Trophoblast cell (in vitro differentiated cells and primary cell): Measurements from ENCODE around the gene FTO.
"Not testable (repeated sequence)": the region's sequence is repeated elsewhere in the genome, so short reads cannot be mapped to it uniquely, and the experiment has no call there.

ENCODE experiments used
- DNase-seq, 2 donors: peaks; one replicate each; pipeline ENCODE4 v3.0.0-alpha.2; 2016
- H2AFZ ChIP-seq: 2 replicates; pipeline ENCODE4 v1.6.1; 2013; ENCODE audit warnings: low read length, moderate library complexity, mild to moderate bottlenecking; ENCODE audit not compliant: insufficient read depth, poor library complexity
- H2AK5ac ChIP-seq: 2 replicates; pipeline ENCODE4 v1.6.1; 2013; ENCODE audit warnings: mild to moderate bottlenecking, low read length
- H2BK120ac ChIP-seq: 2 replicates; pipeline ENCODE4 v1.6.1; 2013; ENCODE audit warnings: low read length, mild to moderate bottlenecking, moderate library complexity; ENCODE audit not compliant: insufficient read depth, poor library complexity
- H2BK12ac ChIP-seq: 2 replicates; pipeline ENCODE4 v1.6.1; 2013; ENCODE audit warnings: mild to moderate bottlenecking, low read length, moderate library complexity
- H2BK5ac ChIP-seq: 2 replicates; pipeline ENCODE4 v1.6.1; 2013; ENCODE audit warnings: low read length, low read depth, moderate library complexity, mild to moderate bottlenecking; ENCODE audit not compliant: poor library complexity
- H3K14ac ChIP-seq: 2 replicates; pipeline ENCODE4 v1.6.1; 2013; ENCODE audit warnings: mild to moderate bottlenecking, low read length
- H3K18ac ChIP-seq: 2 replicates; pipeline ENCODE4 v1.6.1; 2013; ENCODE audit warnings: mild to moderate bottlenecking, low read length
- H3K23ac ChIP-seq: 2 replicates; pipeline ENCODE4 v1.6.1; 2013; ENCODE audit warnings: low read length
- H3K27ac ChIP-seq: 2 replicates; pipeline ENCODE4 v1.5.1; 2013; ENCODE audit warnings: low read depth, mild to moderate bottlenecking, inconsistent platforms, low read length, moderate library complexity
- H3K27me3 ChIP-seq: 2 replicates; pipeline ENCODE4 v1.6.1; 2013; ENCODE audit warnings: inconsistent platforms, mild to moderate bottlenecking, low read length, moderate library complexity; ENCODE audit not compliant: insufficient read depth
- H3K36me3 ChIP-seq, 2 experiments: 1 replicate in 1 of 2; 2 replicates in 1 of 2; pipeline ENCODE4 v1.6.1; 2013; ENCODE audit warnings: low read length in 2 of 2, mild to moderate bottlenecking in 2 of 2, moderate library complexity in 1 of 2; ENCODE audit not compliant: insufficient read depth in 2 of 2, control insufficient read depth in 1 of 2
- H3K4ac ChIP-seq: 2 replicates; pipeline ENCODE4 v1.6.1; 2013; ENCODE audit warnings: low read depth, mild to moderate bottlenecking, low read length, moderate library complexity
- H3K4me1 ChIP-seq, 2 experiments: 1 replicate in 1 of 2; 2 replicates in 1 of 2; pipeline ENCODE4 v1.6.1; 2013; ENCODE audit warnings: low read length in 2 of 2, mild to moderate bottlenecking in 2 of 2, moderate library complexity in 1 of 2; ENCODE audit not compliant: insufficient read depth in 2 of 2, control insufficient read depth in 1 of 2
- H3K4me2 ChIP-seq: 2 replicates; pipeline ENCODE4 v1.6.1; 2013; ENCODE audit warnings: inconsistent platforms, mild to moderate bottlenecking, low read length, moderate library complexity
- H3K4me3 ChIP-seq: 2 replicates; pipeline ENCODE4 v1.5.1; 2013; ENCODE audit warnings: mild to moderate bottlenecking, low read depth, low read length, inconsistent platforms
- H3K79me1 ChIP-seq: one replicate; pipeline ENCODE4 v1.6.1; 2013; ENCODE audit warnings: low read length
- H3K79me2 ChIP-seq: 2 replicates; pipeline ENCODE4 v1.6.1; 2013; ENCODE audit warnings: low read length, mild to moderate bottlenecking; ENCODE audit not compliant: control insufficient read depth, insufficient read depth, poor library complexity
- H3K9ac ChIP-seq: 2 replicates; pipeline ENCODE4 v1.6.1; 2013; ENCODE audit warnings: mild to moderate bottlenecking, low read length
- H3K9me3 ChIP-seq: 2 replicates; pipeline ENCODE4 v1.6.1; 2013; ENCODE audit warnings: low read depth, mild to moderate bottlenecking, control low read depth, inconsistent platforms, low read length; ENCODE audit not compliant: insufficient read depth
- H4K12ac ChIP-seq: 2 replicates; pipeline ENCODE4 v1.6.1; 2013; ENCODE audit warnings: low read depth, mild to moderate bottlenecking, low read length, moderate library complexity
- H4K8ac ChIP-seq: 2 replicates; pipeline ENCODE4 v1.6.1; 2013; ENCODE audit warnings: low read depth, mild to moderate bottlenecking, low read length, moderate library complexity
- H4K91ac ChIP-seq: one replicate; pipeline ENCODE4 v1.6.1; 2013; ENCODE audit warnings: low read depth, mild to moderate bottlenecking, low read length, moderate library complexity
- WGBS: extraction: QIAGEN DNeasy Blood & Tissue Kit; methylation state at CpG from one replicate; pipeline ENCODE4 v1.1.7; 2013; ENCODE audit warnings: missing lambda C conversion rate; ENCODE audit not compliant: insufficient read length, insufficient coverage; ENCODE audit errors: extremely low coverage; 5-methylcytosine and 5-hydroxymethylcytosine counted together

Gene FTO

GRCh38 chr16:53692146-53692545, 11.8 kb upstream of the FTO start:
- Histone ChIP-seq H3K27me3 (no peaks in the 10 kb centered on the region), H3K4me3 (no peak overlapping the region), H4K12ac (no peak overlapping the region), H3K4ac (no peak overlapping the region), H3K79me1 (no peaks in the 10 kb centered on the region), H3K79me2 (no peaks in the 10 kb centered on the region), H3K27ac (no peak overlapping the region), H3K9me3 (no peaks in the 10 kb centered on the region), H2BK120ac (no peak overlapping the region), H3K4me2 (no peak overlapping the region), H3K23ac (no peak overlapping the region), H2BK5ac (no peak overlapping the region), H4K8ac (no peak overlapping the region), H3K14ac (no peak overlapping the region), H3K9ac (no peak overlapping the region), H2BK12ac (no peak overlapping the region), H3K18ac (no peak overlapping the region), H2AK5ac (no peak overlapping the region), H2AFZ (no peak overlapping the region), H3K36me3 (no peaks in the 10 kb centered on the region), H3K4me1 (no peaks in the 10 kb centered on the region), H4K91ac (no peak overlapping the region)
- peak; percentile 2 to 53 for DNase-seq
- WGBS, result no CpG with 5 or more reads among the region's 5 CpGs

GRCh38 chr16:53693320-53693719, 10.6 kb upstream of the FTO start:
- H2AFZ ChIP-seq, result no peak overlapping the region
- H4K91ac ChIP-seq, result no peak overlapping the region
- H2BK120ac ChIP-seq, result no peak overlapping the region
- H3K9me3 ChIP-seq, result no peaks in the 10 kb centered on the region
- H3K9ac ChIP-seq, result no peak overlapping the region
- H2BK12ac ChIP-seq, result no peak overlapping the region
- H3K4me3 ChIP-seq, result no peak overlapping the region
- no peak overlapping the region for H4K12ac ChIP-seq
- DNase-seq, result no peak
- no peak overlapping the region for H3K18ac ChIP-seq
- no peak overlapping the region for H4K8ac ChIP-seq
- no peak overlapping the region for H3K27ac ChIP-seq
- no peak overlapping the region for H3K4ac ChIP-seq
- no peak overlapping the region for H3K14ac ChIP-seq
- H3K79me1 ChIP-seq, result no peaks in the 10 kb centered on the region
- H2BK5ac ChIP-seq, result no peak overlapping the region
- H2AK5ac ChIP-seq, result no peak overlapping the region
- peaks cover 0 to 2% of the 10 kb centered on the region in 2 experiments for H3K36me3 ChIP-seq
- no peaks in the 10 kb centered on the region for H3K27me3 ChIP-seq
- no CpG with 5 or more reads among the region's 5 CpGs for WGBS
- no peak overlapping the region for H3K4me2 ChIP-seq
- H3K4me1 ChIP-seq, result no peaks in the 10 kb centered on the region
- H3K79me2 ChIP-seq, result no peaks in the 10 kb centered on the region
- H3K23ac ChIP-seq, result no peak overlapping the region

GRCh38 chr16:53695070-53695469, 8.9 kb upstream of the FTO start:
- H2BK12ac ChIP-seq, result no peak overlapping the region
- no peak overlapping the region for H4K8ac ChIP-seq
- WGBS, result no CpG with 5 or more reads among the region's 1 CpG
- no peak overlapping the region for H2AFZ ChIP-seq
- H3K79me2 ChIP-seq, result no peaks in the 10 kb centered on the region
- H3K4me2 ChIP-seq, result no peak overlapping the region
- no peak overlapping the region for H3K4ac ChIP-seq
- no peak overlapping the region for H3K23ac ChIP-seq
- H3K4me3 ChIP-seq, result no peak overlapping the region
- H3K27me3 ChIP-seq, result no peaks in the 10 kb centered on the region
- H4K12ac ChIP-seq, result no peak overlapping the region
- no peak overlapping the region for H3K9ac ChIP-seq
- H3K18ac ChIP-seq, result no peak overlapping the region
- no peak overlapping the region for H3K27ac ChIP-seq
- no peak overlapping the region for H2AK5ac ChIP-seq
- no peak overlapping the region for H4K91ac ChIP-seq
- no peaks in the 10 kb centered on the region for H3K9me3 ChIP-seq
- no peak for DNase-seq
- no peak overlapping the region for H2BK120ac ChIP-seq
- no peaks in the 10 kb centered on the region for H3K79me1 ChIP-seq
- no peak overlapping the region for H2BK5ac ChIP-seq
- H3K4me1 ChIP-seq, result no peaks in the 10 kb centered on the region
- peaks cover 0 to 2% of the 10 kb centered on the region in 2 experiments for H3K36me3 ChIP-seq
- H3K14ac ChIP-seq, result no peak overlapping the region

GRCh38 chr16:53698271-53698670, 5.7 kb upstream of the FTO start:
- H3K79me2 ChIP-seq, H3K14ac ChIP-seq, H2AK5ac ChIP-seq, H3K23ac ChIP-seq, H3K27me3 ChIP-seq, H3K4me2 ChIP-seq, H3K9me3 ChIP-seq, H3K9ac ChIP-seq, H3K4me1 ChIP-seq, DNase-seq, H4K91ac ChIP-seq, H2BK120ac ChIP-seq, H2BK12ac ChIP-seq, H3K27ac ChIP-seq, H3K4me3 ChIP-seq, H3K18ac ChIP-seq, H4K12ac ChIP-seq, H3K79me1 ChIP-seq, H4K8ac ChIP-seq, H3K36me3 ChIP-seq, H2AFZ ChIP-seq, H3K4ac ChIP-seq, H2BK5ac ChIP-seq: not testable (repeated sequence)
- no CpG with 5 or more reads among the region's 31 CpGs for WGBS
